ENCODE measurements around the gene BCAS3.
"Not testable (repeated sequence)": the region's sequence is repeated elsewhere in the genome, so short reads cannot be mapped to it uniquely, and the experiment has no call there.

- TF ChIP-seq CTCF (IDR thresholded peaks at IDR 0.05; ENCODE audit: poor library complexity, severe bottlenecking); EZH2 (IDR thresholded peaks at IDR 0.05; ENCODE audit: borderline replicate concordance, insufficient read depth, low read length, poor library complexity, severe bottlenecking); POLR2AphosphoS5 (IDR thresholded peaks at IDR 0.05): not testable (repeated sequence)
These were observed 79.1 kb downstream of the BCAS3 start for GRCh38 chr17:60756798-60757197.
